T-cell (primary cell): Measurements from ENCODE around the gene NKAIN2. TPM values are rescaled to one million over a fixed set of nuclear protein-coding genes. Genes with fewer than 3 reads are reported as not detected.
"Not testable (repeated sequence)": the region's sequence is repeated elsewhere in the genome, so short reads cannot be mapped to it uniquely, and the experiment has no call there.

Experiments
- ATAC-seq, 4 experiments: fragments of 200-7000 bp in 3 of 4; fragments of 150-1000 bp in 1 of 4; cut with Tn5 transposase; replicated peaks in 1 of 4; 1 replicate in 3 of 4; 2 replicates in 1 of 4; pipeline ENCODE4 v1.10.0; 2021; ENCODE audit warnings: moderate library complexity in 3 of 4, mild to moderate bottlenecking in 2 of 4, moderate number of reproducible peaks in 1 of 4
- CTCF ChIA-PET, 2 donors: fragments of 300-600 bp; sonication (Branson Sonifier 250); formaldehyde crosslinking; loops; one replicate each; lab custom pipeline; 2022; ENCODE audit warnings: antibody characterized with exemption in 2 of 2; lab: Charles Lee
- POLR2A ChIA-PET, 2 donors: fragments of 300-600 bp; sonication (Branson Sonifier 250); formaldehyde crosslinking; loops; one replicate each; lab custom pipeline; 2022; ENCODE audit warnings: antibody characterized with exemption in 2 of 2; lab: Charles Lee
- DNase-seq, 35 experiments: peaks; one replicate each; pipeline versions ENCODE4 v3.0.0 to v3.0.0-alpha.2; 2013 to 2023
- H3K27ac ChIP-seq: one replicate; pipeline ENCODE4 v1.5.1; 2013; ENCODE audit warnings: low read length
- H3K27me3 ChIP-seq, 2 experiments: replicated peaks in 1 of 2; 1 replicate in 1 of 2; 2 replicates in 1 of 2; pipeline versions ENCODE4 v1.6.1 to v1.7.0; 2013; ENCODE audit warnings: low read length in 1 of 2, mixed read lengths in 1 of 2; ENCODE audit not compliant: control insufficient read depth in 2 of 2, insufficient read depth in 2 of 2; ENCODE audit errors: extremely low read depth in 1 of 2
- H3K36me3 ChIP-seq, 2 donors: 1 replicate in 1 of 2; 2 replicates in 1 of 2; pipeline versions ENCODE4 v1.6.1 to v1.7.0; 2013; ENCODE audit warnings: low read length in 1 of 2; ENCODE audit not compliant: control insufficient read depth in 2 of 2, insufficient read depth in 1 of 2; ENCODE audit errors: extremely low read depth in 1 of 2
- H3K4me1 ChIP-seq, 2 experiments: 1 replicate in 1 of 2; 2 replicates in 1 of 2; pipeline versions ENCODE4 v1.6.1 to v1.7.0; 2013; ENCODE audit warnings: low read length in 2 of 2, mixed read lengths in 1 of 2; ENCODE audit not compliant: insufficient read depth in 2 of 2, control insufficient read depth in 1 of 2; ENCODE audit errors: extremely low read depth in 1 of 2
- H3K4me3 ChIP-seq, 2 donors: 1 replicate in 1 of 2; 2 replicates in 1 of 2; pipeline versions ENCODE4 v1.5.1 to v1.7.0; 2013; ENCODE audit warnings: mild to moderate bottlenecking in 2 of 2, low read length in 1 of 2, moderate library complexity in 1 of 2; ENCODE audit not compliant: control insufficient read depth in 1 of 2; ENCODE audit errors: extremely low read depth in 1 of 2
- H3K9me3 ChIP-seq: 2 replicates; pipeline ENCODE4 v1.7.0; 2013
- H3K27ac Mint-ChIP-seq, 2 donors: one replicate each; pipeline ENCODE4 v1.8.0; 2020 to 2021; ENCODE audit warnings: mild to moderate bottlenecking in 2 of 2, mixed read lengths in 2 of 2
- H3K27me3 Mint-ChIP-seq, 2 donors: one replicate each; pipeline ENCODE4 v1.8.0; 2021 to 2022; ENCODE audit warnings: mixed read lengths in 2 of 2
- H3K36me3 Mint-ChIP-seq: one replicate; pipeline ENCODE4 v1.8.0; 2021; ENCODE audit warnings: mixed read lengths
- H3K4me1 Mint-ChIP-seq, 3 donors: one replicate each; pipeline ENCODE4 v1.8.0; 2020 to 2022; ENCODE audit warnings: mixed read lengths in 3 of 3, mild to moderate bottlenecking in 1 of 3
- H3K4me3 Mint-ChIP-seq, 3 donors: one replicate each; pipeline ENCODE4 v1.8.0; 2020 to 2022; ENCODE audit warnings: mild to moderate bottlenecking in 3 of 3, mixed read lengths in 3 of 3, moderate library complexity in 3 of 3
- H3K9me3 Mint-ChIP-seq, 3 donors: one replicate each; pipeline ENCODE4 v1.8.0; 2020 to 2022; ENCODE audit warnings: mixed read lengths in 3 of 3
- WGBS: methylation state at CpG from one replicate; pipeline ENCODE4 v1.1.5; 2013; ENCODE audit warnings: missing lambda C conversion rate; ENCODE audit not compliant: insufficient coverage; 5-methylcytosine and 5-hydroxymethylcytosine counted together
- total RNA-seq, 35 experiments: library from RNA in 6 of 35; stranded (reverse) in 6 of 35; fragments of 120-200 nt in 1 of 35; gene quantifications; one replicate each; pipeline versions ENCODE4 v1.2.1 to v1.2.4 and lab custom pipeline; 2013 to 2026

Gene NKAIN2
- total RNA-seq, 5 donors from 2014 or later (not counting 1 experiment from before 2014, with no cell fraction given) = 0.13 TPM; not detected in 4

- CTCF ChIA-PET = no interaction called here
- POLR2A ChIA-PET = no interaction called here
- H3K4me3 Mint-ChIP-seq = no peak overlapping the region
- Histone ChIP-seq H3K27me3 (no peaks in the 10 kb centered on the region), H3K4me1 (no peaks in the 10 kb centered on the region), H3K36me3 (no peaks in the 10 kb centered on the region), H3K27ac (no peak overlapping the region), H3K9me3 (no peaks in the 10 kb centered on the region), H3K4me3 (no peak overlapping the region)
- DNase-seq = no peak
- H3K27me3 Mint-ChIP-seq = no peaks in the 10 kb centered on the region
- no peak overlapping the region for H3K27ac Mint-ChIP-seq
- no peak for ATAC-seq
- H3K36me3 Mint-ChIP-seq = no peaks in the 10 kb centered on the region
- H3K9me3 Mint-ChIP-seq = peaks cover 0 to 3% (median 0%) of the 10 kb centered on the region in 3 donors
- no peaks in the 10 kb centered on the region for H3K4me1 Mint-ChIP-seq
Measured at GRCh38 chr6:123972600-123973294, 169.1 kb downstream of the NKAIN2 start.

DNA sequence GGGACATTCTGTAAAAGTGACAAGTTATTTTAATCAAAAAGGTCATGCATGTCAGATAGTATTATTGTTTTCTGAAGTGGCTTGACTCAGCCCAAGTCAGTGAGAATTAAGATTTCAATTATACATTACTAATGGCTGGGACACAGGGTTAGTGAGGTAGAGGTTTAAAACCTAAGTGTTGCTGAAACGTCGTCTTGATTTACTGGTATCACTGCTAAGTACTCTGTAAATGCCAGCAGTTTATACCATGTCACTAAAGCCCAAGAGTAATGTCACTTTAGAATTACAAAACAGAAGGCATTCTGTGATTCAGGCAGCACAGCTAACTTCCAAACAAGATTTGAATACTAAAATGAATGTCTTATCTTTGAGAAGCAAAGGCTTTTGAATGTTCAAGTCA is 176.6 kb downstream of the NKAIN2 start:
- no peak overlapping the region for H3K4me3 Mint-ChIP-seq
- H3K4me1 Mint-ChIP-seq = no peaks in the 10 kb centered on the region
- ATAC-seq = no peak
- H3K36me3 Mint-ChIP-seq = no peaks in the 10 kb centered on the region
- no peak overlapping the region for H3K4me3 ChIP-seq
- H3K27ac ChIP-seq = no peak overlapping the region
- no peaks in the 10 kb centered on the region for H3K36me3 ChIP-seq
- no peak for DNase-seq
- H3K9me3 Mint-ChIP-seq = peaks cover 0 to 4% (median 4%) of the 10 kb centered on the region in 3 donors
- H3K4me1 ChIP-seq = no peaks in the 10 kb centered on the region
- H3K27me3 ChIP-seq = no peaks in the 10 kb centered on the region
- ChIA-PET POLR2A (no interaction called here), CTCF (interaction anchor here in 1 of 2 donors (0.7 kb wide), 1 partner anchor 25 kb away, joined by 3 read pairs; no protein-coding TSS in a partner anchor)
- H3K27ac Mint-ChIP-seq = no peak overlapping the region
- 100% methylated on average over 2 of the region's 2 CpGs for WGBS
- H3K27me3 Mint-ChIP-seq = no peaks in the 10 kb centered on the region
- H3K9me3 ChIP-seq = no peaks in the 10 kb centered on the region

DNA sequence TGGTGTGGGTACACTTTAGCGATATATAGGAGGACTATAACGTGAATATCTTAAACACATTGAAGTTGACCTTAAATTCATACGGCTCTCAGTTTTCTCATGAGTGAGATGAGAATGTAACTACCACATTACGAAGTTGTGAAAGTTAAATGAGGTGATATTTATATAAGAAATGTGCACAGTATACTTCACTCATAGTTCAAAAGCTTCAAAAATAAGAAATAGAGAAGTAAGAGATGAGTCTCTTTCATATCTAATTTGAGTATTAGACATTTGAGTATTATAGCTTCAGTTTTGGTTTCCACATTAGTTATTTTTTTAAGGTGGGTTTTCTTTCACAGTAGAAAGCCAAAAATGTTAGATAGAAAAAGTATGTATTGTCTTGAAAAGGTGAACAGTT is 183.3 kb downstream of the NKAIN2 start:
- POLR2A ChIA-PET = no interaction called here

GRCh38 chr6:123989918-123990317 is 186.3 kb downstream of the NKAIN2 start:
- H3K4me1 Mint-ChIP-seq, DNase-seq, H3K4me3 Mint-ChIP-seq, H3K36me3 ChIP-seq, ATAC-seq, H3K27ac Mint-ChIP-seq, CTCF ChIA-PET, H3K4me1 ChIP-seq, H3K9me3 ChIP-seq, H3K27me3 Mint-ChIP-seq, H3K4me3 ChIP-seq, H3K9me3 Mint-ChIP-seq, H3K36me3 Mint-ChIP-seq, H3K27ac ChIP-seq, POLR2A ChIA-PET, H3K27me3 ChIP-seq: not testable (repeated sequence)
- WGBS = no CpG with 5 or more reads among the region's 5 CpGs

More for the DNA sequence above, 183.3 kb downstream of the NKAIN2 start:
- WGBS = no CpG with 5 or more reads among the region's 4 CpGs
- no peaks in the 10 kb centered on the region for H3K4me1 ChIP-seq
- peaks cover 0 to 4% (median 3%) of the 10 kb centered on the region in 3 donors for H3K9me3 Mint-ChIP-seq
- H3K27me3 ChIP-seq = no peaks in the 10 kb centered on the region
- ATAC-seq (no peak), DNase-seq (no peak)
- H3K27me3 Mint-ChIP-seq = no peaks in the 10 kb centered on the region
- no peak overlapping the region for H3K27ac Mint-ChIP-seq
- no peaks in the 10 kb centered on the region for H3K9me3 ChIP-seq
- H3K36me3 ChIP-seq = no peaks in the 10 kb centered on the region
- H3K4me3 Mint-ChIP-seq = no peak overlapping the region
- H3K27ac ChIP-seq = no peak overlapping the region
- no peaks in the 10 kb centered on the region for H3K4me1 Mint-ChIP-seq
- no peak overlapping the region for H3K4me3 ChIP-seq
- no peaks in the 10 kb centered on the region for H3K36me3 Mint-ChIP-seq
- CTCF ChIA-PET = no interaction called here

GRCh38 chr6:123990376-123990775 is 186.7 kb downstream of the NKAIN2 start:
- peaks cover 0 to 3% (median 0%) of the 10 kb centered on the region in 3 donors for H3K9me3 Mint-ChIP-seq
- Histone ChIP-seq H3K27me3 (no peaks in the 10 kb centered on the region), H3K27ac (no peak overlapping the region), H3K9me3 (no peaks in the 10 kb centered on the region), H3K4me3 (no peak overlapping the region), H3K4me1 (no peaks in the 10 kb centered on the region), H3K36me3 (no peaks in the 10 kb centered on the region)
- H3K27ac Mint-ChIP-seq = no peak overlapping the region
- CTCF ChIA-PET = no interaction called here
- no peaks in the 10 kb centered on the region for H3K27me3 Mint-ChIP-seq
- ATAC-seq (no peak), DNase-seq (no peak)
- no peaks in the 10 kb centered on the region for H3K36me3 Mint-ChIP-seq
- H3K4me1 Mint-ChIP-seq = no peaks in the 10 kb centered on the region
- POLR2A ChIA-PET = no interaction called here
- no peak overlapping the region for H3K4me3 Mint-ChIP-seq
- 0% methylated on average over 1 of the region's 2 CpGs for WGBS

- Mint-ChIP-seq H3K9me3 (no peaks in the 10 kb centered on the region), H3K4me1 (no peaks in the 10 kb centered on the region), H3K36me3 (no peaks in the 10 kb centered on the region), H3K27me3 (no peaks in the 10 kb centered on the region), H3K27ac (no peak overlapping the region), H3K4me3 (no peak overlapping the region)
- no peaks in the 10 kb centered on the region for H3K27me3 ChIP-seq
- H3K4me1 ChIP-seq = no peaks in the 10 kb centered on the region
- DNase-seq (no peak), ATAC-seq (no peak)
- H3K36me3 ChIP-seq = no peaks in the 10 kb centered on the region
- H3K9me3 ChIP-seq = no peaks in the 10 kb centered on the region
- H3K27ac ChIP-seq = no peak overlapping the region
- no CpG with 5 or more reads among the region's 3 CpGs for WGBS
- H3K4me3 ChIP-seq = no peak overlapping the region
- POLR2A ChIA-PET = no interaction called here
- CTCF ChIA-PET = interaction anchor here (0.7 kb wide), 2 partner anchors 10 to 337 kb away, joined by 5 read pairs; no protein-coding TSS in a partner anchor
Measured at GRCh38 chr6:123994168-123994567, 190.5 kb downstream of the NKAIN2 start.
